ENCODE data around the gene POLR1G. TPM values are rescaled to one million over a fixed set of nuclear protein-coding genes. Genes with fewer than 3 reads are reported as not detected.

The POLR1G gene
- total and polyA plus RNA-seq, 9 of the 15 experiments (the other 6 are each of a cell fraction or from before 2014, with no cell fraction given) = 3.0 to 50.1 (median 27.4) TPM

- TF ChIP-seq ZBTB33 (CRISPR knock-in tag; IDR thresholded peaks at IDR 0.05) (peak; percentile 62; the same call in 1 of the 2 replicates), TCF3 (CRISPR knock-in tag; IDR thresholded peaks at IDR 0.05) (peak; percentile 19), MBD1 (CRISPR knock-in tag; IDR thresholded peaks at IDR 0.05) (no peak), CSDE1 (IDR thresholded peaks at IDR 0.05) (no peak; a peak in 1 of 4 replicates), HNRNPL (IDR thresholded peaks at IDR 0.05; ENCODE audit: low read depth, low read length) (no peak), CREB3 (tag; conservative IDR thresholded peaks at IDR 0.05; ENCODE audit: low read depth) (0 out of 2 replicates have a peak, but pooled peaks have one; percentile 6), SMARCB1 (IDR thresholded peaks at IDR 0.05; ENCODE audit: insufficient read length, low read depth) (peak; percentile 1), ZMIZ1 (IDR thresholded peaks at IDR 0.05; ENCODE audit: low read depth in 2 of 2, low read length in 2 of 2) (no peak), ETV5 (CRISPR knock-in tag; IDR thresholded peaks at IDR 0.05; ENCODE audit: low read depth) (peak; percentile 86; the same call in 1 of the 2 replicates), ZNF766 (CRISPR knock-in tag; conservative IDR thresholded peaks at IDR 0.05) (no peak), ETV6 (IDR thresholded peaks at IDR 0.05; ENCODE audit: borderline replicate concordance in 1 of 2, low read depth in 2 of 2, low read length in 1 of 2) (no peak), ETV6 (CRISPR knock-in tag; IDR thresholded peaks at IDR 0.05; ENCODE audit: borderline replicate concordance) (no peak), ELF1 (tag; IDR thresholded peaks at IDR 0.05) (peak; percentile 96), SNIP1 (IDR thresholded peaks at IDR 0.05; ENCODE audit: low read depth) (peak; percentile 98), ZNF77 (CRISPR knock-in tag; IDR thresholded peaks at IDR 0.05) (no peak), POLR2H (tag; IDR thresholded peaks at IDR 0.05; ENCODE audit: low read depth) (peak; percentile 83; the same call in 1 of the 2 replicates), TBP (optimal IDR thresholded peaks at IDR 0.05; ENCODE audit: low read depth, low read length) (peak; percentile 77), E2F1 (CRISPR knock-in tag; IDR thresholded peaks at IDR 0.05) (peak; percentile 72; the same call in 1 of the 2 replicates)
These were observed 17.2 kb downstream of the POLR1G start, which contains the start of gene ERCC1 (continued) for GRCh38 chr19:45423589-45424190.

Data from K562 (cell line).